Fibroblast of skin of abdomen (primary cell): ENCODE measurements around the gene KYAT1.
"Not testable (repeated sequence)": the region's sequence is repeated elsewhere in the genome, so short reads cannot be mapped to it uniquely, and the experiment has no call there.

ENCODE experiments used
- DNase-seq: peaks from one replicate; pipeline ENCODE4 v3.0.0-alpha.2; 2013

Gene KYAT1

GRCh38 chr9:128818099-128818838 is 63.5 kb downstream of the KYAT1 start, which contains the start of gene ENDOG:
TSS of gene ENDOG (plus strand) at chr9:128818500. CDS start at chr9:128818685, 185 bp downstream.
- peak; percentile 95 for DNase-seq

GRCh38 chr9:128810873-128811272 is 70.9 kb downstream of the KYAT1 start:
- DNase-seq, result no peak

DNA sequence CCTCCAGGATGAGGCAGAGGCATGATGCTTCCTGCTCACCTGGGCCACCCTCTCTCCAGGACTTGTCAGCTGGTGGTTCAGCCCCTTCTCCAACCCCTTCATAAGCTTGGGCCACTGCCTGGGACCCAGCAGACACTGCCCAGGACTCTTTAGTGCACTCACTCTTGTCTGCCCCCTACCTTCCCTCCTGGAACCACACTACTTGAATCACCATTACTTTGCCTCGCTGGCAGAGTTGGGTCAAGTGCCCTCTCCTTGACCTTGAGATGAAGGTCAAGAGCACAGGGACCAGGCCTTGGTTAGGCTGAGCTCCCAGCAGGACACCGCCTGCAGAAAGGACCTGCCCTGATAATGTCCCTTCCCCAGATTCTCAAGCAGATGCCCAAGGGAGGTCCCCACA is 71.9 kb downstream of the KYAT1 start:
- no peak for DNase-seq

DNA sequence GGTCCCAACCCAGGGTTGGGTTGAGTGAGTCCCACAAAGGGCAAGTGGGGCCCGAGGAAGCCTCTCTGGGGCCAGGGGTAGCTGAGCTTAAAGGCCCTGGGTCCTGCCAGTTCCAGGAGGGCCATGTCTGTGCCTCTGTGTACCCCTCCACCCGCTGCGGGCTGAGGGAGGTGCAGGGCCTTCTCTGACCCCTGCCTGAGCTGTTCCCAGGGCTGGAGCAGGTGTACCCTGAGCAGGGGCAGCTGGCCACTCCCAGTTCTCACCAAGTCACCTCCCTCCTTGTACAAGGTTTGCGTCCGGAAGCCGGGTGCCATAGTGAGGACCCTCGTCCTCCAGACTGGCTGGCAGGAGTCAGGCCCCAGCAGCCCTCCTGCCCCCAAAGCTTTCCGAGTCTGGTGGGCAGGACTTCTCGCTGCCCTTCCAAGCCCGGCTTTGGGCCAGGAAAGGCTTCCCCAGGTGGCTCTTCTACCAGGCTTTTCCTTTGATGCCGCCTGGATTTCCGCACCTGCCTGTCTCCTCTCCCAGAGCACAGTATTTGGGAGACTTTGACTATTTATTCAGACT is 72.6 kb downstream of the KYAT1 start:
- no peak for DNase-seq

DNA sequence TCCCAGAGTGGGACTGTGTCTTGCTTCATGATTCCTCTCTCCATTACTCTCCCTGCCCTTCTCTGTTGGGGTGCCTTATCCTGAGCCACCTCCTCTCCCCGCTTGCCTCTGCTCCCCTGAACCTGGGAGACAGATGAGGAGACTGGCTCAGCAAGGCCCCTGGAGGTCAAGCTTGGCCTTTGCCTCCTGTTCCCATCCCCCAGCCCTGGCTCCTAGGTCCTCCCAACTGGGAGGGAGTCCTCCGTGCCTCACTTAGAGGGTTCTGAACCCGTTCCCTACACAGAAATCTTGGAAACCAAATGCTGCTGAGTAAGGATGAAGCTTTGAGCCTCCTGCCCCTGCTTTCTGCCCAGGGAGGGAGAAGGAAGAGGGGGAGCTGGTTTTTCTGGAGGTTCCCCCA is 73.2 kb downstream of the KYAT1 start:
- no peak for DNase-seq

GRCh38 chr9:128807827-128808226 is 73.9 kb downstream of the KYAT1 start:
- DNase-seq, result no peak

DNA sequence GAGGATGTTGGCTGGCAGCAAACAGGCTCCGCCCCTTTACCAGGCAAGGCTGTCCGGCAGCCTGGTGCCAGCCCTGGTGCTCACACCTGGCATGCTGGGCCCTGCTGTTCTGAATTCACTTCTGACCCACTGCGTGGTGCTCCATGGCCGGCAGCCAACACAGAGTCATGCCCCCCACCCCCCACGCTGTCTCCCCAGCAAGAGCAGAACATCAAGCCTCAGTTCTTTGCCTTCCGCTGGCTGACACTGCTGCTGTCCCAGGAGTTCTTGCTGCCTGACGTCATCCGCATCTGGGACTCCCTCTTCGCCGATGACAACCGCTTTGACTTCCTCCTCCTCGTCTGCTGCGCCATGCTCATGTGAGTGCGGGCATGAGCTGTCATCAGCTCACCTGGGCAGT is 76.1 kb downstream of the KYAT1 start:
- no peak for DNase-seq

DNA sequence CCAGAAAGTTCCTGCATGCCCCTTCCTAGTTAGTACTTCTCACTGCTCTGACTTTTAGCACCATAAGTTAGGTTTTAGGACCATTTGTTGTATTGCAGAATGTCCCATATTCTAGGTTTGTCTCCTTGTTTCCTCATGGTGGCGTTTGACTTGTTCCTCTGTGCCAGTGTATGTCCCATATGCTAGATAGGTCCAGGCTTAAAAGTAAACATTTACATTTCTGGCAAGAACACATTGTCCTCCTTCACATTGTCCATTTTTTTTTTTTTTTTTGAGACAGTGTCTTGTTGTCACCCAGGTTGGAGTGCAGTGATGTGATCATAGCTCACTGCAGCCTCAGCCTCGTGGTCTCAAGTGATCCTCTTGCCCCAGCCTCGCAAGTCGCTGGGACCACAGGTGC is 79.3 kb downstream of the KYAT1 start:
- DNase-seq, result no peak

GRCh38 chr9:128800061-128800460 is 81.7 kb downstream of the KYAT1 start:
- no peak for DNase-seq

DNA sequence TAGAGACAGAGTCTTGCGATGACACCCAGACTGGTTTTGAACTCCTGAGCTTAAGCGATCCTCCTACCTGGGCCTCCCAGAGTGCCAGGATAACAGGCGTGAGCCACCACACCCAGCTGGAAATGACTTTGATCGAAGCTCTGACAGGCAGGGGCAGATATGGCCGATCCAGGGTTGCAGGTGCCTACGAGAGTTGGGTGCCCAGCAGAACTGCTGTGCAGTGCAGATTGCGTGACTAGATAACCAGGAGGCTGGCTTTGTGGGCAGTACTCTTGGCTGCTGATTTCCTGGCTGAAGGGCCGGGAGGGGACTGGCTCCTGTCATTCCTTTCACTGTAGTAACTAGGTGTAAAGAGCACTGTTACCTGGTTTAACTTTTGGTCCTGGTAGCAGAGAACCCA is 82.9 kb downstream of the KYAT1 start:
- DNase-seq, result no peak

GRCh38 chr9:128794961-128795360 is 86.8 kb downstream of the KYAT1 start:
- DNase-seq, result not testable (repeated sequence)

DNA sequence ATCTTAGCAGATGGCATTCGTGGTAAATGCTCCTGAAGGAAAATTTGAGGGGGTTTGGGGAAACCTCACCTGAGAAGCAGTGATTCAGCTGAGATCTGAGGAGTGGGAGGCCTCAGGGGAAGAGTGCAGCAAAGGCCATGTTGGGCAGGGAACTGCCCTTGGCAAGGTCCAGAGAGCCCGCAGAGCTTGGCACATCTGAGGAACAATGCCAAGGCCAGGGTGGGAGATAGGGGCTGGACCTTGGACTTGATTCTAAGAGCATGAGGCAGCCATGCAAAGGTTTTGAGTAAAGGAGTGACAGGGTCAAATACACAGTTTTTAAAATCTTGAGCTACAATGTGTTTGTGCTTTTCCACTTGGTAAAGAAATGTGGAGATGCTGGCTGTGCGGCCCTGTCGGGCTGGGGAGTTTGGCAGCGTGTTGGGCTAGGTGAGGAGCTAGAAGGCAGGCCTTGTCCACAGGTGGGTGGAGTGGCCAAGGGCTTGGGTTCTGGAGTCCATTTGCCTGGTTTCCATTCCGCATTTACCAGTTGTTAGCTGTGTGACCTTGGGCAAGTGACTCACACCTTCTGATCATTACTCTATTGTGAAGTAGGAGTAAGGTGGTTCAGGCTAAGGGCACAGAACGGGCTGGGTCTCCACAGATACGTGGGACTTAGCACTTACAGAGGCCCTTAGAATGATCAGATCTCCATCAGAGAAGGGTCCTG is 88.6 kb downstream of the KYAT1 start:
- no peak for DNase-seq

DNA sequence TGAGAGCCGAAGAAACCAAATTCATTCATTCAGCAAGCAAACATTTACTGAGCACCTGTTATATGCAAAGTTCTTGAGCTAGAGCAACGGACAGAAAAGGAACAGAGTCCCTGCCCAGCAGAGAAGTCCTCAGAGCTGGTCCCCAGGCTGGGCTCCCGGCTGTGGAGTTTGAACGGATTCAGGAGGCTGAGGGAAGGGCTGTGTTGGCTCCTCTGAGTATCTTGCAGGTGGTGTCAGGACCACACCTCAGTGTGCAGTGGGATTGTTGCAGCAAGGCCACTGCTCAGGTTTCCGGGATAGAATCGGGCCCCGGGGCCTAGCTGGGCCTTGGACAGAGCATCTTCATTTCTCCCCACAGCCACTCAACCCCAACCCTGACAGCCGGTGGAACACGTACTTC is 89.6 kb downstream of the KYAT1 start:
- DNase-seq, result no peak

DNA sequence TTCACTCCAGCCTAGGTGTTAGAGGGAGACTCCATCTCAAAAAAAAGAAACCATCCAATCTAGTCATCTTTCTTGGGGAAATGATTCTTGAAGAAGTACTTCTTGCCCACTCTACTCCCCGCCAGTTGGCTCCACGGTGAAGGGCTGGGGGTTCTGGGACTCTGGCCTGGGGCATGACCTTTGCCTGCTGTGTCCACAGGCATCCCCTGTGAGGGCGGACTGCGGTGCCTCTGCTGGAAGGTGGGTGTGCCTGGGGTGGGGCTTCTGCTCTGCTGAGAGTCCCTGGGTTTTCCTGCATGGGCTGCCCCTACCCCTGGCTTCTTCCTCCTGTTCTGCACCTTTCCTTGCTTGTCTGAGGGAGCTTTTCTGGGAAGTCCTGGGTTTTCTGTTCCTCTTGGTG is 91.2 kb downstream of the KYAT1 start:
- no peak for DNase-seq

DNA sequence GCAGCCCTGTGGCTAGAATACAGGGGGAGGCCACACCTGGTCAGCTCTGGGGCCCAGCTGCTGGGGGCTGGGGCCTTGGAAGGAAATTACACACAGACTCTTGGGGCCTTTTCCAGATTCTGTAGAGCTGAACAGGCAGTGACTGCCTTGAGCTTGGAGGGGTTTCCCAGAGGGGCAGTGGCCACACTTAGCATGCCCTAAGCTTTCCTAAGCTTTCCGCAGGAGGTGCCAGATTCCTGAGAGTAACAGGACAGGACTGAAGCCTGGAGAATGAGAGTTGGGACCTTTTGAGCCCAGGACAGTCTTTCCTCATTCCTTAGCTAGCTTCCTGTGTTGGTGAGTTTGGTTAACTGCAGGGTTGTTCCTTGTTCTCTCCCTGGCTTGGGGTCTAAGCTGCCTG is 93.3 kb downstream of the KYAT1 start:
- no peak for DNase-seq

DNA sequence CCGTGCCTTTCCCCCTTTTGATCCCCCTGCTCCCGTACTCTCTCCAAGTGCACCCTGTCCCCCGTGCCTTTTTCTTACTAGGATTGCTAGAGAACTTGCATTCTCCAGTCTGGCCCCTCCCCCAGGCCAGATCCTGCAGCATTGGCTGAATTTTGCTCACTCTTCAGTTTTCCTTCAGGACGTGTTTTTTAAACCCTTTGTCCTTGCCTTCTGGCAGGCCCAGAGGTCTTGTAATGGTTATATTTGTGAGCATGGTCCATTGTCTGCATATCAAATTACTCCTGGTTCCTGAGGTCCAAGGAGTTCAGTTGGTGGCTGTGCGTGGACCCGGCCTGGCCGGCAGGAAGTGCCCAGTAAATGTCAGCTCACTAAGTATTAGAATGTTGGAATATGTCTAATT is 94.1 kb downstream of the KYAT1 start:
- DNase-seq, result no peak

DNA sequence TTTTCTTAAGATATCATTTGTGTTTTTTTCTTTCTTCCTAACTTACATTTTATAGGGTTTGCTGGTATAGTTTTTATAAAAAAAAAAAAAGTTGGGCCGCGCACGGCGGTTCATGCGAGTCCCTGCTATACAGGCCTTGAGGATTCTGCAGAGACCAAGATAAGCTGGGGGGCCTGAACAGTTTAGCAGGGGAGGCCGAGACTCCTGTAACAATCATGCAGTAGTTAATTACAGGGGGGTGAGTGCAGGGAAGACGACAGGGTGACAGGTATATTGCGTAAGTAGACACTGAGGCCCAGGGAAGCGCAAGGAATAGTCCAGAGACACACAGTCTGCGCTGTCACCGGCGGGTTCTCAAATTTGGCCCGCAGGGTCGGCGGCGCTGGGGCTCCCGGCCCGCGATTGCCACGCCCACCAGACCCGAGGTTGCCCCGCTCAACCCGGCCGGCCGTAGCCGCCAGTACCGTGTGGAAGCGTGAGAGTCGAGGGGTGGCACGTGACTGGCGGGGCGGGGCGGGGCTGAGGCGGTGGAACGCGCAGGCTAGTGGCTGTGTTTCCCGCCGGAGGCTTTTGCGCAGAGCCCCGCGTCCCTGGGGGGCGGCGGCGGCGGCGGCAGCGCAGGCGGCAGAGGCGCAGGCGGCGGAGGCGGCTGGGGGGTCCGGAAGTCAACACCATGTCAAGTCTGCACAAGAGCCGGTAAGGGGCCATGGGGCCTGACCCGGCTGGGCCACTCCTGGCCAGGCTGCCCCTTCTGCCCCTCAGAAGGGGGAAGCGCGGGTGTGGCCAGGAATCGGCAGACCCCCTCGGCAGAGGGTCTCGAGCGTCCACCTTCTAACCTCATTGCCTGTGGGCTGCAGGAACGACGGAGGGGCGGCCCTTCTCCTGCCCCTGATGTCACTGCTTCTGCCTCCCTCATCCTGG is 94.8 kb downstream of the KYAT1 start, which contains the start of gene TBC1D13:
Gene TBC1D13 (plus strand): TSS at position 573 of the 921 bp plus-strand sequence. CDS start 101 bp downstream, at position 674.
- DNase-seq, result peak; percentile 85

DNA sequence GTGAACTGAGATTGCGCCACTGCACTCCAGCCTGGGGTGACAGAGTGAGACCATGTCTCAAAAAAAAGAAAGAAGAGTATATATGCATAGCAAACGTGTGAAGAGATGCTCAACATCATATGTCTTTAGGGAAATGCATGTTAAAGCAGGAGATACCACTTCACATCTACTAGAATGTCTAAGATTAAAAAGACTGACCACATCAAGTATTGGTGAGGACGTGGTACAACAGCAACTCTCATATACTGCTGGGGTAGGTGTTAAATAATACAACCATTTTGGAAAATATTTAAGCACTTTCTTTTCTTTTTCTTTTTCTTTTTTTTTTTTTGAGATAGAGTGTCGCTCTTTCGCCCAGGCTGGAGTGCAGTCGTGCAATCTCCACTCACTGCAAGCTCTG is 96.3 kb downstream of the KYAT1 start:
- DNase-seq, result no peak
